ENCODE data around the gene TCEA3. TPM values are rescaled to one million over a fixed set of nuclear protein-coding genes. Genes with fewer than 3 reads are reported as not detected.

TCEA3 gene
- total RNA-seq, 1 donor from 2014 or later: 48.4 TPM

DNA sequence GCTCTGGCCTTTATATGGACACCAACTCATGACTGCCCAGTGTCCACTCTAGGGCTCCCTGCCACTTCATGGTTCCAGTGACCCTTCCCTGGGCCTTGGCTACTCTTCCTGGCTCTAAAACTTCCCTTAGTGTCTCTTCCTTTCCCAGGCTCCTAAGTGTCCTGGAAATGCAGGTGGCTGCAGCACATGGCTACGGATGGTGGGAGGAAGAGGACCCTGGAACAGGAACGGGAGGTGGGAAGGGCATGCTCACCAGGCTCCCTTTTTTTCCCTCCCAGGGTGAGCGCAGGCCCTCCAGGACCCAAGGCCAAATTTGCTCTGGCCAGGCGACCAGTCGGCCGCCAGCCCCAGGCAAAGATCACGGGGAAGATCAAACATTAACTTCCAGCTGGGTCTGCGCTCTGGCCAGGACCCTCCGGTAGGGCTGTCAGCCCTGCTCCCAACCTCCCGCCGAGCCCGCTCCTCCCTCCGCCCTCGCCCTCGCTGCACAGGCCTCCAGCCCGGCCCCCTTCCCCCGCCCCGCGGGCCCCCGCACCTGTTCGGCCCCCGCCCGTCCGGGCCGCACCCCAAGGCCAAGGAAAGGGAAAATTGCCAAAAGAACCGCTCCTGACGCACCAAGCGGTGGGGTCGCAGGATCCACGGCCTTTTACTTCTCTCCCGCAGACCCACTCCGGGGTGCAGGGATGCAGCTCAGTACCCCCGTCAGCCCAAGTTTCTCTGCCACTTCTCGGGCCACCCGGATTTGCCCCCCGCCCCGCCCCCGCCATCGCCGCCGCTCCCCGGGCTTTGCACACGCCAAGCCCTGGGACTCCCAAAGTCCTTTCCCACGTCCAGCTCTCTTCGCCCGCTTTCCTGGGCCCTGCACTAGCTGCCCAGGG is 894 bp downstream of the TCEA3 start:
- ATAC-seq (peak; percentile 56), DNase-seq (ENCODE audit: low spot score) (peak; percentile 69)
- intact Hi-C loops (cut with DNase I): no loop called here

DNA sequence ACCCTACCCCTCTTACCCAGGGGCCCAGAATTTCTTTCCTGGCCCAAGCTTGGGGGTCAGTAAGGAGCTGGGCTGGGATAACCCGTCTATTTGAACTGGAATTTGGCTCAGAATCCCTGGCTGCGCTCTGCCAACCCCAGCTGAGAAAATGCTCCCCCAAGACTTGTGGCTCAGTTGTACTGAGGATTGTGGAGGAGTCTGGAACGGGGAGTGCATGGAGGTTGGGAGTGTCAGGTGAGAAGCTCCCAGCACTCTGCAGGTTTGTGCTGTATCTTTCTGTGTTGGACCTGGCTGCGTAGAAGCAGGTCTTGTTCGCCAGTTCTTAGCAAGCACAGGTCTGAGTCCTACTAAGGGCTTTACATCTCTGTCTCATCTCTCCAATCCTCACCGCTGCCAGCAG is 1.6 kb downstream of the TCEA3 start:
- intact Hi-C loops (cut with DNase I): no loop called here
- DNase-seq (ENCODE audit: low spot score) (no peak), ATAC-seq (peak; percentile 42)

DNA sequence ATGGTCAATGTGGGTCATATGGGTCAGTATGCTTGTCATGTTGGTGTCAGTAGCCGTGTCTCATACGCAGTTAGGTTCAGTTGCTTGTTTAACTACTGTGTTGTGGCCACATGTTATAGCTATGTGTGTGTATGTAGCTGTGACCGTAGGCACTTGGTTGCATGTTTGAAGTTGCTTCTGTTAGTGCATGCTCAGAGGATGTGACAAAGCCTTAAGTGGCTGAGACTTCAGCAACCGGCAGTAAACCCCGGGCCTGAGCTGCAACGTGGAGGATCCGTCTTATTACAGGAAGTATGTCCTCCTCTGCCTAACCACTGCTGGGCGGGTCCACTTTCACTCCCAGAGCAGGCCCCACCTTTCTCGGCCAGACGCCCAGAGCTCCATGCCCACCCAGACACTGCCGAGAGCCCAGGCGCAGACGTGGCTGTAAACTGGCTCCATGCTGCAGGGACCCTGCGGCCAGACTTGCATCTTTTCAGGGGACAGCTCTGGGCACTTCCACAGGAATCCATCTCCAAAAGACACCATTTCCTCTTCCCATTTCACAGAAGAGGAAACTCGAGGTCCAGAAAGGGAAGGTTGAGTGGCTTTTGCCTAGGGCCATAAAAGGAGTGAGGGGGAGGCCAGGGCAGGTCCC is 2.2 kb downstream of the TCEA3 start:
- ATAC-seq (peak; percentile 76), DNase-seq (ENCODE audit: low spot score) (peak; percentile 86)
- intact Hi-C loops (cut with DNase I): no loop called here

DNA sequence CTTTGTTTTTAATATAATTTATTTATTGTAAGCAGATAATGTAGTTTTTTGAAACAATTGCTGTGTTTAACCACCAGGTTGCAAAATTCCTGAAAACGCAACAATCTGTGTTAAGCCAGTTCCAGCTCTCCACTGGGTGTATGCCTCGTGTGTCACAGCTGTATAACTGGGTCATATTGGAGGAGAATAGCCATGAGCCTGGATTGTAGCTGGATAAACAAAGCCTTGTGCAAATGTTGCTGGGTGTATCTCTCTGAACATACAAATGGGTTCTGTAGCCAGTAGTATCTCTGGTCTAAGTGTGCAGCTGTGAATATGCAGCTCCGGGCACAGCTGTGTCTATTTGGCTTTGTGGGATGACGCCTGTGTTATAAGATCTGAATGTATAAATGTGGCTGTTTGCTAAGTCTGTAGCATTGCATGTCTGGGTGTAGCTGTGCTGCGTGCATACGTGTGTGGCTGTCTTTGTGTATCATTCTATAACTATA is 2.8 kb downstream of the TCEA3 start:
- ATAC-seq (peak; percentile 43), DNase-seq (ENCODE audit: low spot score) (no peak)
- intact Hi-C loops (cut with DNase I): no loop called here

DNA sequence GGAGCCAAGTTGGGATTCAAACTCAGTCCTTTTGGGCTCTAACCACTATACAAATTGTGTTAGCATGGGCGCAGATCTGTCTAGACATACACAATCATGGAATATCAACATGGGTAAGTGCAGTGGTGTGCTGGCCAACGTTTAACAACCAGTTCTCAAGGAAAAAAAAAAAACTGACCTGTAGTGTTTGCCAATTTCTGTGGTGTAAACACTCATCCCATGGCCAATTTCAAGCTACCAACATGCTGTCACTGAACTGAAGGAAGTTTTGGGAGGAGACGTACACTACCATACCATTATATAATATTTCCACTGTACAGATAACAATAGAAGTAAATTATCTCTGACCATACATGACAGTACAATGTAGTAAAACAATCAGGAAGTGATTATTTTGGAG is 3.2 kb downstream of the TCEA3 start:
- no peak for ATAC-seq
- DNase-seq (ENCODE audit: low spot score): no peak
- intact Hi-C loops (cut with DNase I): no loop called here

DNA sequence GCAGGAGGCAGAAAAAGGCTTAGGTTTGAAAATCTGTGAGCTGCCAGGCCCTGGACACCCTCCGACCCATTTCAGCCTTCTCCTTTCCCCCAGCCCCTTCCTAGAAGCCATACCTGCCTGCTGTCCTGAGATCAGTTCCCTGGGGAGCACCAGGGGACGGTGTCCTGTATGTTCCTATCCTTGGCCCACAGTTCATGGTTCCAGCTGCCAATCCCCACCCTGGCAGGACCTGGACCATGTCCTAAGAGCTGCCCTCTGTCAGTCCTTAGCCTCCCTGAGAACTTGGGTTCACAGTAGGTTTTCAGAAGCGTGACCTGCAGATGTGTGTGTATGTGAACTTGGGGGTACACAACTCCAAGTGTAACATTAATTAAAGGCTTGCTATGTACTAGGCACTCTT is 3.8 kb downstream of the TCEA3 start:
- no peak for DNase-seq (ENCODE audit: low spot score)
- no peak for ATAC-seq
- intact Hi-C loops (cut with DNase I): no loop called here

DNA sequence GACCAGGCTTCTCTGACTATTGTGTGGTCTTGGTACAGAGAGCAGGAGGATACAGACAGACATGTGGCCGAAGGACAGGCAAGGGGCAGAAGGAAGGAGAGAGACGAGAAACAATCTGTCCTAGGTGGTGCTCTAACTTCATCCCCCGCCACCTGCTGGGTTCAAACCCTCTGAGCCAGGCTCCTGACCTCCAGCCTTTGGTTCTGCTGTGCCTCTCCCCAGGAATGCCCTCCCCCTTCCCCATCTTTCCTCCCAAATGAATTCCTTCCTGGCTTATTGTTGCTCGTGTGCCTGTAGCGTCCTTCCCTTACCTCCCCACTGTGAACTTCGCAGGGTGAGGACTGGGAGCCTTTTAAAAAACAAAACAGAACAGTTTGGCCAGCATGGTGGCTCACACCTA is 5.4 kb downstream of the TCEA3 start:
- no peak for DNase-seq (ENCODE audit: low spot score)
- intact Hi-C loops (cut with DNase I): no loop called here
- ATAC-seq: no peak

DNA sequence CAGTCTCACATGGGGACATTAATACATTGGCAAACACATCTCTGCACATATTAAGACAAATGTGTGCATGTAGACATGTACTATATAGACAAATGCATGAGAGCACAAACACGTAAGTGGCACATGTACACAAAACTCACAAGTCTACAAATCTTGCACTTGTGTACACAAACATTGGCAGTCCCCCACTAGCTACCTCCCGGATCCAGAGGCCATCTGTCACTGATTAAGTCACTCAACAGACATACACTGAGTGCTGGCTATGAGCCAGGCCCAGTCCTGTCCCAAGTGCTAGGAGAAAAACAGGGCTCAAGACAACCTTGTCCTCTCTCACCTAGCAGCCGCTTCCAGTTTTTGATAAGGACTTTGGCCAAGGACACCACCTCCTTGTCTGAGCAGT is 7.0 kb downstream of the TCEA3 start:
- DNase-seq (ENCODE audit: low spot score) (no peak), ATAC-seq (no peak)
- intact Hi-C loops (cut with DNase I): no loop called here

DNA sequence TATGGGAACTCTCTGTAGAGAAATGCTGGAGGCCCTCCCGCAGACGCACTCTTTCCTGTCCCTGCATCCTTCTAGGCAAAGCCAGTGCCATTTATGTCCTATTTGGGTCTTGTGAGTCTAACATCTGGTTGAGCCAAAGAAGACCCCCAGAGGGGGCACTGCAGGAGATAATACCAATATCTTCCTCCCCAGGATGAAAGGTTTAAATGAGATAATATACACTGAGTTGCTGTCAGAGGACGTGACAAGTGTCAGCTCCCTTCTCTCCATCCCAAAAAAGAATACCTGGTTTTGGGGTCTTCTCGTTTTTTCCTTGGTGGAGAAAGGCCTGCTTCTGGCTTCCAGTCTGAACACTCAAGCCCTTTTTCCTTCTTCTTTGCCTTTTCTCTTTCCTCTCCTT is 7.6 kb downstream of the TCEA3 start:
- intact Hi-C loops (cut with DNase I): no loop called here
- ATAC-seq: no peak
- no peak for DNase-seq (ENCODE audit: low spot score)

DNA sequence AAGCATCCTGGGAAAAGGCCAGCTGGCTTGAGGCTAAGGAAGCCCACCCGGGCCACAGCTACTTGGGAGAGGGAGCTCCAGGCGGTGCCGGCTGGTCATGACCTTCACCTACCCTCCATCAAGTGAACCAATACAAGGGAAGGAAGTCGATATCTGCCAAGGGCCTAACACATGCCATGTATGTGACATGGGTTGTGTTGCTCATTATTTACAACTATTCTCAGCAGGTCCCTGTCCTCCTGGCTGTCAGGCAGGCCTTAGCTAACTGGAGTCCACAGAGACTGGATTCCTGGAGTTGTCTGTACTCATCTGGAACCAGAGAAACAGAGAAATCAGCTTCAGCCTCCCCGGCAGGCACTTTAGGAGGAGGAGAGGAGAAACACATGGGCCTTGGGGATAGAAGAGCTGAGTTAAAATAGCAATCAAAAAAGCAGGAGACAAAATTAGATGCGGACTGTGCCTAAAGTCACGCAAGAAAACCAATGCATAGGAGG is 15.7 kb downstream of the TCEA3 start:
- intact Hi-C loops (cut with DNase I): no loop called here
- DNase-seq (ENCODE audit: low spot score) (no peak), ATAC-seq (no peak)

DNA sequence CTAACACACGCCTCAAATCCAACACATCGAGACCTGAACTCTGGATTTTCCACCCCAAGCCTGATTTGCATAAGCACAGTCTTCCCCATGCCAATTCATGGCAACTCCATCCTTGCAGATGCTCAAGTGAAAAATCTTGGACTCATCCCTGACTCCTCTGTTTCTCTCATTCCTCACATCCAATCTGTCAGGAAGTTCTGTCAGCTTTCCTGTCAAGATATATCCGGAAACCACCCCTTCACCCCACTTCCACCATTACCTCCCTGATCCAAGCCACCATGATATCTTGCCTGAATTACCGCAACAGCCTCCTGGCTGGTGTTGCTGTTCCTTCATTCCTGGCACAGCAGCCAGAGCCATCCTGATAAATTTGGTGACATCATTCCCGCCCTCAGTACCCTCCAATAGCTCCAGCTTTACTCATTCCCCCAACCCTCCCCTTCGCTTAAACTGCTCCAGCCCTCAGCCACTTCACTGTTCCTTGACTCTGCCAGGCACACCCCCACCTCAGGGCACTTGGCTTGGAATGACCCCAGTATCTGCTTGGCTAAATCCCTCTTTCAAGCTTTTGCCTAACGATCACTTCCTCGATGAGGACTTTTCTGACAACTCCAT is 17.4 kb downstream of the TCEA3 start:
- DNase-seq (ENCODE audit: low spot score) (no peak), ATAC-seq (no peak)
- intact Hi-C loops (cut with DNase I): no loop called here

DNA sequence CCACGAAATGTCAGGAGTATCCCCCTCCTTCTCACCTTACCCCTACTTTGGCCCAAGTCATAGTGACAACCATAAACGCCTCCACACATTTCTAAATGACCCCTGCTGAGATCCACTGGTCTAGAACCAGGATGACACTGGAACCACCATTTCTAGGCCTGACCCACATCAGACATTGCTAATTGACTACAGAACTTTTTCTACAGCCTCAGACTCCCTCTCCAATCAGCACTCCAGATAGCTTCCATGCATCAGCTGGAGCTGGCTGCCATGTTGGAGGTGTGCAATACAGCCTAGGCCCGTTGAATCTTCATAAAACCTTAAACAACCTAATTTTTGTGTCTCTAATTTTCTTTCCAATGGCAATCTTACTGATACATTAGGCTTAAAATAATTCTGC is 18.6 kb downstream of the TCEA3 start:
- ATAC-seq: no peak
- intact Hi-C loops (cut with DNase I): no loop called here
- no peak for DNase-seq (ENCODE audit: low spot score)

DNA sequence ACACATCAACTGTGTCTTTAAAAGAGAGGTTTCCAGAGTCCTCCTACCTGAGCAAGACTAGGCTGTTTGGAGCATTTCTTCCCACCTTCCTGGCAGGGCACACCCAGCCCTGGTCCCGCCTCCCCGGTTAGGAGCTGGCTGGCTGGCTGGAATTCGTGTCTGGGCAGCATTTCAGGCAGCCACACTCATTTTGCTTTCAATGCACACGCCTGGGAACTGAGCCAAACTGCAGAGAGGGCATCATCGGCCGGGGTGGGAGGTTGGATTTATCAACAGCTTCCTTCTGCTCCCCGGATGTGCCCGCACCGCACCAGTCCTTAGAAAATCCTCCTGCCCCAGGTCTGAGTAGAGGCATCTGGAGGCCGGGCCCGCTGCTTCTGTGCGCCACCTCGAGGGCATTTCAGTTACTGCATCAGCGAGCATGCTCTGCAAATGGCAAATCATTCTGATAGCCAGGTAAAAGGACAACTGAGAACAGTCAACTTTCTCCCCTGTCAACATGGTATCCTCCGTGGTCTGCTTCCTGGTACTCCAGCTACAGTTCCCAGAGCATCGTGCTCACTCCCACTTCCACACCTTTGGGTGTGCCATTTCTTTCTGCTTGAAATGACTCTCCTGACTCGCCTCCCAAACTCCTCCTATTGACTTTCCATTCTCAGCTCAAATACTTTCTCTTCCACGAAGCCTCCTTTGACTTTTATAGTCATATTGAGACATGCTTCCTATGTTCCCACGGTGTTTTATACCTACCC is 20.6 kb downstream of the TCEA3 start:
- DNase-seq (ENCODE audit: low spot score) (peak; percentile 93), ATAC-seq (peak; percentile 90)
- intact Hi-C loops (cut with DNase I): no loop called here

DNA sequence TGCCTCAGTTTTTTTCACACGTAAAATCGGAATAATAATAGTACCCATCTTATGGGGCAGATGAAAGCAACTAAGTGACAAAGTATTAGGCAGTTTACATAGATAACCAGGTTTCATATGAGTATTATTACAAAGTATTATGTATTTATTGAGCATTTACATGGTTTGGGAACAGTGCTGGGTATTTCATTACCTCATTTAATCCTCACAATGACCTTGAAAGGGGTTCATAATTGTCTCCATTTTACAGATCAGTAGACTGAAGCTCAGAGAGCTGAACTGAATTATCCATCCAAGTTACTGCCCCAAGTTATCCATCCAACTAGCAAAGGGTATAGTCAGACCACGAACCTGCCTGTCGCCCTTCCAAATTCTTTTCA is 21.2 kb downstream of the TCEA3 start:
- ATAC-seq (no peak), DNase-seq (ENCODE audit: low spot score) (no peak)
- intact Hi-C loops (cut with DNase I): no loop called here

DNA sequence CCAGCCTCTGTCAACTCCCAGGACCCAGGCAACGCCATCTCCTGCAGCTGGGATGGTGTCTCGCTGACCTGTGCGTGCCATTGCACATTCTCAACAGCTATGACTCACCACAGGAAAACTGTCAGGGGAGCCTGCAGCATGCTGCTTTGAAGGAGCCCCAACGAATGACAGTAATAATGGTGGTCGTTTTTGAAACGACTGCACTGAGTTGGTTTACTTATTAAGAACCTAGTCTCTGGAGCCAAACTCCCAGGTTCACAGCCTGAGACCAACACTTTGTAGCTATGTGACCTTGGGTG is 21.6 kb downstream of the TCEA3 start:
- intact Hi-C loops (cut with DNase I): no loop called here

DNA sequence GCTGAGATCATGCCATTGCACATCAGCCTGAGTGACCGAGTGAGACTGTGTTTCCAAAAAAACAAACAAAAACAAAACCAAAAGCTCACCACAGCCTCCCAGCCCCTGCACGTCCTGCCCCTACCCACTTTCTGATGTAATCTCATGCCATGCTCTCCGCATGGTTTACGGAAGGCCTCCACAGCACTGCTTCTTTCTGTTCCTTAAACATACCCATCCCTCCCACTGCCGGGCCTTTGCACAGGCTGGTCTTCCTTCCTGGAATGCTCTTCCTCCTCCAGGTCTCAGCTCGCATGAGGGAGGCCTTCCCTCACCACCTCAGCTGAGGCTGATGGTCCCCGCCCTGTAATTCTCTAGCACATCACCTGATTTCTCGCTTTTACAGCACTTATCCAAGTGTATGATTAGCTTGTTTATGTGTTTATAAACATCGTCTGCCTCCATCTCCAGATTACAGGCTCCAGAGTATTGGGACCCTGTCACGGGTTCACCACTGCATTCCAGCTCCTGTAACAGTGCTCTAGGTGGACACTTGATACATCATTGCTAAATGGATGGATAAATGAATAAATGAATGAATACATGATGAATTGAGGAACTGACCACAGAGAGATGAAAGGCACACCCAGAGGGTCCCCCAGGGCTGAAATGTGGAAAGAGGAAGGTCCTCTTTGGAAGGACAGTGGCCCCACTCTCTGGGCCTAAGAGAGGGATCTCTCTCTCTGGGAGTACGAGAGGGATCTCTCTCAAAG is 22.1 kb downstream of the TCEA3 start:
- DNase-seq (ENCODE audit: low spot score): no peak
- ATAC-seq: no peak
- intact Hi-C loops (cut with DNase I): no loop called here

More for the DNA sequence above, 21.6 kb downstream of the TCEA3 start:
- ATAC-seq (peak; percentile 14), DNase-seq (ENCODE audit: low spot score) (no peak)

DNA sequence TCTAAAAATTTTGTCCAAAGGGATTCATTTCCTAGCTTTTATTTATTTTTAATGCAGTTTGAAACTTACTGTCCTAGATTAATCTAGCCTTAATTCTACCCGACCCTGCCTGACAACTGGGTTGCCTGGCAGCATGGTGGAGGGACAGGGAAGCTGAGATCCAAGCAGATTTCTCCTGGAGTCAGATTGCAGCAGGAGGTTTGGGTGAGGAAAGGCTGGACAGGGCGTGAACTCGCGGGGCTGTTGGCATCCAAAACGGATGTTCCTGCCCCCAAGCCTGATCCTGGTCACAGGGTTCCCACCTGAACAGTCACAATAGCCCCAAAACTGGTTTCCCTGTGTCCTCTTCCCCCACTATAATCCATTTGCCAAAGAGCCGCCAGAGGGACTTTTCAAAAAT is 23.2 kb downstream of the TCEA3 start:
- intact Hi-C loops (cut with DNase I): no loop called here

DNA sequence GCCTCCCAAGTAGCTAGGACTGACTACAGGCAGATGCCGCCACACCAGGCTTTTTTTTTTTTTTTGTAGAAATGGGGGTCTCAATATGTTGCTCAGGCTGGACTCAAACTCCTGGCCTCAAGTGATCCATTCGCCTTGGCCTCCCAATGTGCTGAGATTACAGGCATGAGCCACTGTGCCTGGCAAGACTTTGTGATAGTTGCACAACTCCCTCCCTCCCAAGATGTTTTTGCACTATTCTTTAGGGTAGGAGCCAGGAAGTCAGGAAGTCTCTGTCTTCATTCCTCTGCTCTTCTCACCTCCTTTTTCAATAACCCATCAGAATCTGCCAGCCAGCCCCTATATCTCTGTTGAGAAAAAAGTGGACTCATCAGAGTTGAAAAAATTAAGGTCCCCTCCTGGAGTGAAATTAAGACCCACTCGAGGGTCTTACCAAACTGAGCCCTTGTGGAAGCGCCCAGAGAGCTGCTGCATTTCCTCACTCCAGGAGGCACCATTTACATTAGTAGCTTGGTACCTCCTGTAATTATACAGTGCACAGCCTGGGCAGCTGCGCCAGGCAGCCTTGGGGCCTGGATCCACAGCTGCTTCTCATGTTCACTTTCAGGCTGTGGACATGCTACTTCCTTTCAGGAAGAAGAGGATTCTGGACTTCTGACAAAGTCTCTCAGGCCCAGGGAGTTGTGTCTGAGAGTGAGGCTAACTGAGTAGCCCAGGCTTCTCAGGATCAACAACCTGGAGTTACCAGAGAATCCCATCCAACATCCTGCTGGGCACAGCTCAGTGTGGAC is 24.0 kb downstream of the TCEA3 start:
- ATAC-seq (peak; percentile 63), DNase-seq (ENCODE audit: low spot score) (no peak)
- intact Hi-C loops (cut with DNase I): no loop called here

More for the DNA sequence above, 23.2 kb downstream of the TCEA3 start:
- DNase-seq (ENCODE audit: low spot score) (no peak), ATAC-seq (no peak)

Data from sciatic nerve (tissue), 2 donors.